SK-N-SH (cell line): ENCODE measurements around the gene NOG. TPM values are rescaled to one million over a fixed set of nuclear protein-coding genes. Genes with fewer than 3 reads are reported as not detected.

Source experiments
- CTCF ChIA-PET: fragments of 300-600, 350-600 bp; formaldehyde crosslinking; extraction: SDS; loops from one replicate; lab custom pipeline; 2021; lab: Yijun Ruan, JAX
- POLR2A ChIA-PET: fragments of 350-600 bp; sonication (Branson Sonifier 250); formaldehyde crosslinking; extraction: SDS; loops from one replicate; lab custom pipeline; 2020; ENCODE audit warnings: antibody characterized with exemption, inconsistent platforms; lab: Yijun Ruan, JAX
- DNase-seq: peaks from one replicate; pipeline ENCODE4 v3.0.0; 2012
- H2AFZ ChIP-seq: fragments of 200-600 bp; sonication (generic); 2 replicates; pipeline ENCODE4 v1.8.1; 2016; ENCODE audit warnings: antibody characterized with exemption, mild to moderate bottlenecking, low read depth
- H3F3A ChIP-seq: fragments of 200-600 bp; sonication (generic); replicated peaks from 2 replicates; pipeline ENCODE3; 2016; ENCODE audit warnings: antibody characterized with exemption, mild to moderate bottlenecking; ENCODE audit not compliant: insufficient read depth
- H3K27ac ChIP-seq, 2 experiments: fragments of 200-500 bp in 1 of 2; fragments of 200-600 bp in 1 of 2; sonication (Bioruptor generic) in 1 of 2; sonication (generic), shearing (Covaris generic) in 1 of 2; 2 replicates each; pipeline versions ENCODE4 v1.5.1 to v1.6.1; 2014 to 2016; ENCODE audit warnings: low read depth in 2 of 2, inconsistent platforms in 1 of 2, low read length in 1 of 2, mild to moderate bottlenecking in 1 of 2, mixed read lengths in 1 of 2
- H3K27me3 ChIP-seq: fragments of 200-600 bp; sonication (generic), shearing (Covaris generic); 2 replicates; pipeline ENCODE4 v1.6.1; 2016; ENCODE audit warnings: mixed run types; ENCODE audit not compliant: insufficient read depth
- H3K36me3 ChIP-seq, 2 experiments: fragments of 200-500 bp in 1 of 2; fragments of 200-600 bp in 1 of 2; sonication (Bioruptor generic) in 1 of 2; sonication (generic) in 1 of 2; replicated peaks in 1 of 2; 2 replicates each; pipeline versions ENCODE3 to v1.5.1; 2014 to 2016; ENCODE audit warnings: low read length in 1 of 2, mild to moderate bottlenecking in 1 of 2; ENCODE audit not compliant: insufficient read depth in 2 of 2, control insufficient read depth in 1 of 2
- H3K4me1 ChIP-seq, 2 experiments: fragments of 200-500 bp in 1 of 2; fragments of 200-600 bp in 1 of 2; sonication (Bioruptor generic) in 1 of 2; sonication (generic), shearing (Covaris generic) in 1 of 2; 2 replicates each; pipeline versions ENCODE4 v1.5.1 to v1.6.1; 2014 to 2016; ENCODE audit warnings: low read depth in 1 of 2, low read length in 1 of 2, mixed run types in 1 of 2; ENCODE audit not compliant: insufficient read depth in 2 of 2, control insufficient read depth in 1 of 2
- H3K4me2 ChIP-seq: fragments of 200-600 bp; sonication (generic), shearing (Covaris generic); 2 replicates; pipeline ENCODE4 v1.6.1; 2017; ENCODE audit warnings: mixed run types
- H3K4me3 ChIP-seq, 2 experiments: fragments of 200-500 bp in 1 of 2; fragments of 200-600 bp in 1 of 2; sonication (Bioruptor generic) in 1 of 2; sonication (generic), shearing (Covaris generic) in 1 of 2; 2 replicates each; pipeline versions ENCODE4 v1.5.1 to v1.8.1; 2014 to 2016; ENCODE audit warnings: low read depth in 2 of 2, inconsistent platforms in 1 of 2, low read length in 1 of 2, mild to moderate bottlenecking in 1 of 2, mixed read lengths in 1 of 2, moderate library complexity in 1 of 2
- H3K79me2 ChIP-seq: fragments of 200-600 bp; sonication (generic); 2 replicates; pipeline ENCODE4 v1.8.1; 2017; ENCODE audit warnings: mild to moderate bottlenecking; ENCODE audit not compliant: insufficient read depth
- H3K9ac ChIP-seq: fragments of 200-600 bp; sonication (generic); 2 replicates; pipeline ENCODE4 v1.6.1; 2017; ENCODE audit warnings: mixed run types
- H3K9me2 ChIP-seq: fragments of 200-600 bp; sonication (generic); 2 replicates; pipeline ENCODE4 v1.6.1; 2017; ENCODE audit warnings: mixed run types
- H3K9me3 ChIP-seq: fragments of 200-600 bp; sonication (generic); 2 replicates; pipeline ENCODE4 v1.6.1; 2017; ENCODE audit warnings: mixed run types, mild to moderate bottlenecking, moderate library complexity
- H4K20me1 ChIP-seq: fragments of 200-600 bp; sonication (generic); 2 replicates; pipeline ENCODE4 v1.6.1; 2017; ENCODE audit warnings: mild to moderate bottlenecking, mixed run types; ENCODE audit not compliant: insufficient read depth
- CHD2 ChIP-seq: fragments of 150-350 bp; IDR thresholded peaks from 2 replicates; pipeline ENCODE4 v1.6.1; 2018; ENCODE audit warnings: low read length; ENCODE audit not compliant: partially characterized antibody
- FOSL2 ChIP-seq: IDR thresholded peaks from 2 replicates; pipeline ENCODE4 v1.4.0; 2012; ENCODE audit warnings: low read depth, mild to moderate bottlenecking, moderate library complexity, borderline replicate concordance
- FOXJ3 ChIP-seq: sonication (generic); formaldehyde crosslinking; IDR thresholded peaks from 2 replicates; pipeline ENCODE4 v1.5.1; 2020; ENCODE audit warnings: mild to moderate bottlenecking, missing genetic modification reagents
- GABPA ChIP-seq: IDR thresholded peaks from 2 replicates; pipeline ENCODE4 v1.4.0; 2012; ENCODE audit warnings: low read depth, mild to moderate bottlenecking
- GATA2 ChIP-seq: sonication (generic); formaldehyde crosslinking; IDR thresholded peaks from 2 replicates; pipeline ENCODE4 v1.5.0; 2020; ENCODE audit warnings: mild to moderate bottlenecking, missing genetic modification reagents
- MAX ChIP-seq: IDR thresholded peaks from 2 replicates; pipeline ENCODE4 v1.4.0; 2012; ENCODE audit warnings: low read depth
- MEF2A ChIP-seq: IDR thresholded peaks from 2 replicates; pipeline ENCODE4 v1.4.0; 2012; ENCODE audit warnings: low read depth, borderline replicate concordance
- MXI1 ChIP-seq: IDR thresholded peaks from 2 replicates; pipeline ENCODE4 v1.6.1; 2012; ENCODE audit warnings: mild to moderate bottlenecking, low read depth, low read length, improper control_type of control experiment
- NFIC ChIP-seq: IDR thresholded peaks from 2 replicates; pipeline ENCODE4 v1.4.0; 2012; ENCODE audit warnings: borderline replicate concordance
- POLR2AphosphoS5 ChIP-seq: IDR thresholded peaks from 2 replicates; pipeline ENCODE4 v1.6.1; 2012; ENCODE audit warnings: low read depth, low read length
- REST ChIP-seq: IDR thresholded peaks from 2 replicates; pipeline ENCODE4 v1.6.1; 2012; ENCODE audit warnings: mild to moderate bottlenecking, low read depth, low read length, moderate library complexity
- RFX5 ChIP-seq: IDR thresholded peaks from 2 replicates; pipeline ENCODE4 v1.6.1; 2012; ENCODE audit warnings: mild to moderate bottlenecking, improper control_type of control experiment, low read length
- RXRA ChIP-seq: IDR thresholded peaks from 2 replicates; pipeline ENCODE4 v1.4.0; 2012; ENCODE audit warnings: low read depth, mild to moderate bottlenecking, borderline replicate concordance
- SIN3A ChIP-seq: IDR thresholded peaks from 2 replicates; pipeline ENCODE4 v1.6.1; 2012; ENCODE audit warnings: low read depth, mild to moderate bottlenecking, low read length, moderate library complexity, borderline replicate concordance
- SMC3 ChIP-seq: IDR thresholded peaks from 2 replicates; pipeline ENCODE4 v1.6.1; 2012; ENCODE audit warnings: low read depth, low read length, improper control_type of control experiment
- TEAD4 ChIP-seq: IDR thresholded peaks from 2 replicates; pipeline ENCODE4 v1.4.0; 2012; ENCODE audit warnings: mild to moderate bottlenecking, borderline replicate concordance; ENCODE audit not compliant: insufficient read depth
- USF2 ChIP-seq: fragments of 150-350 bp; IDR thresholded peaks from 2 replicates; pipeline ENCODE4 v1.6.1; 2017; ENCODE audit warnings: antibody characterized with exemption, low read length, low read depth, borderline replicate concordance
- WGBS: methylation state at CpG from one replicate; pipeline ENCODE4 v1.1.6; 2017; ENCODE audit warnings: low lambda C conversion rate; 5-methylcytosine and 5-hydroxymethylcytosine counted together
- polyA plus RNA-seq, 3 experiments: library from polyadenylated mRNA; depleted of rRNA; stranded (reverse); fragments of >200 nt; gene quantifications; 2 replicates each; pipeline ENCODE4 v1.2.3, GENCODE V29; 2012

Gene NOG
- polyA plus RNA-seq, 1 of the 3 experiments (the other 2 are of a cell fraction), result 3.1 TPM

DNA sequence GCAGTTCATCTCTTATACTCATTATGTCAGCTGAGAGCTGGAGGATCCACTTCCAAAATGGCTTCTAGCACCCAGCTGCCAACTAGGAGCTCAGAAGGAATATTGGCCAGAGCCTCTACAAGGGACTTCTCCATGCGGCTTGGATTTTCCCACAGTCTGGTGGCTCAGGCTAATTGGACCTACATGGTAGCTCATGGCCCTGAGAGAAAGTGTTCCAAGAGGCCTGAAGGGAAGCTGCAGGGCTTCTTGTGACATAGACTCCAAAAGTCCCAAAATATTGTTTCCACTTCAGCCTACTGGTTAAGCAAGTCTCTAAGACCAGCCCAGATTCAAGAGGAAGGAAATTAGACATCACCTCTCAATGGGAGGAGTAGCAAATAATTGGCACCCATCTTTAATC lies 6.8 kb downstream of the NOG start (continued):
- TF ChIP-seq REST (no peak), SIN3A (no peak)
- TF ChIP-seq, all 33 proteins: peak for 0

- Histone ChIP-seq H2AFZ (peak overlapping the region; percentile 13; the same call in 1 of the 2 replicates), H3K79me2 (no peaks in the 10 kb centered on the region), H3K4me2 (no peak overlapping the region), H3K27ac (no peak overlapping the region), H3K9me3 (no peaks in the 10 kb centered on the region), H3K27me3 (no peaks in the 10 kb centered on the region), H3K36me3 (no peaks in the 10 kb centered on the region), H3F3A (peaks cover 11% of the 10 kb centered on the region), H4K20me1 (no peaks in the 10 kb centered on the region), H3K4me1 (no peaks in the 10 kb centered on the region; a peak in 3 of 4 replicates), H3K9ac (no peak overlapping the region), H3K4me3 (no peak overlapping the region), H3K9me2 (no peaks in the 10 kb centered on the region)
- 48% methylated on average over 1 of the region's 1 CpG for WGBS
- POLR2A ChIA-PET, result no interaction called here
- TF ChIP-seq FOXJ3, result no peak
- no peak for TF ChIP-seq MXI1
- no peak for TF ChIP-seq SMC3
- TF ChIP-seq FOSL2, result no peak
- no peak for TF ChIP-seq CHD2
- no peak for TF ChIP-seq MAX
- TF ChIP-seq GATA2, result no peak
- no peak for DNase-seq
- CTCF ChIA-PET, result interaction anchor here (0.6 to 5.7 kb wide), 4 partner anchors 9 to 475 kb away, joined by 3 to 37 read pairs (median 9); partner anchors contain the start of gene NOG
Observed at GRCh38 chr17:56601591-56601990, 8.1 kb downstream of the NOG start.

- Histone ChIP-seq H3K27me3 (no peaks in the 10 kb centered on the region), H4K20me1 (no peaks in the 10 kb centered on the region), H3K79me2 (no peaks in the 10 kb centered on the region), H3K4me3 (no peak overlapping the region), H3K4me1 (no peaks in the 10 kb centered on the region; a peak in 2 of 4 replicates), H3K27ac (no peak overlapping the region), H2AFZ (no peak overlapping the region), H3K9ac (no peak overlapping the region), H3K36me3 (no peaks in the 10 kb centered on the region), H3K9me2 (no peaks in the 10 kb centered on the region)
- WGBS, result 52% methylated on average over 8 of the region's 8 CpGs
- POLR2A ChIA-PET, result no interaction called here
- DNase-seq, result no peak
- no peak for TF ChIP-seq MXI1
- no peak for TF ChIP-seq RXRA
- no peak for TF ChIP-seq POLR2AphosphoS5
- TF ChIP-seq FOXJ3, result no peak
- no peak for TF ChIP-seq USF2
- TF ChIP-seq GABPA, result no peak
- no peak for TF ChIP-seq MEF2A
- TF ChIP-seq NFIC, result no peak
- TF ChIP-seq TEAD4, result no peak
- TF ChIP-seq RFX5, result no peak
- TF ChIP-seq, all 33 proteins: peak for 0
- Histone ChIP-seq H3F3A (peaks cover 11% of the 10 kb centered on the region), H3K9me3 (no peaks in the 10 kb centered on the region), H3K4me2 (no peak overlapping the region)
- CTCF ChIA-PET, result interaction anchor here (0.6 to 5.7 kb wide), 4 partner anchors 10 to 476 kb away, joined by 3 to 37 read pairs (median 9); partner anchors contain the start of gene NOG
Observed at GRCh38 chr17:56602292-56603130, 9.0 kb downstream of the NOG start.
